ENCODE measurements around the gene ENDOG. TPM values are rescaled to one million over a fixed set of nuclear protein-coding genes. Genes with fewer than 3 reads are reported as not detected.

The ENDOG gene
- polyA plus RNA-seq, 1 donor from 2014 or later, result 61.5 TPM

DNA sequence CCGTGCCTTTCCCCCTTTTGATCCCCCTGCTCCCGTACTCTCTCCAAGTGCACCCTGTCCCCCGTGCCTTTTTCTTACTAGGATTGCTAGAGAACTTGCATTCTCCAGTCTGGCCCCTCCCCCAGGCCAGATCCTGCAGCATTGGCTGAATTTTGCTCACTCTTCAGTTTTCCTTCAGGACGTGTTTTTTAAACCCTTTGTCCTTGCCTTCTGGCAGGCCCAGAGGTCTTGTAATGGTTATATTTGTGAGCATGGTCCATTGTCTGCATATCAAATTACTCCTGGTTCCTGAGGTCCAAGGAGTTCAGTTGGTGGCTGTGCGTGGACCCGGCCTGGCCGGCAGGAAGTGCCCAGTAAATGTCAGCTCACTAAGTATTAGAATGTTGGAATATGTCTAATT is 30.6 kb upstream of the ENDOG start:
- H3K27ac ChIP-seq (ENCODE audit: low read length), result peak overlapping the region; percentile 47
- H3F3A ChIP-seq (ENCODE audit: insufficient read depth, low read length, poor library complexity, severe bottlenecking), result no peaks in the 10 kb centered on the region
- H3K79me2 ChIP-seq (replicated peaks; ENCODE audit: insufficient read depth, low read length), result peaks cover 13% of the 10 kb centered on the region
- H3K4me2 ChIP-seq (ENCODE audit: low read length), result peak overlapping the region; percentile 95
- H3K9ac ChIP-seq (ENCODE audit: low read length), result peak overlapping the region; percentile 79
- TF ChIP-seq, protein P1, sequence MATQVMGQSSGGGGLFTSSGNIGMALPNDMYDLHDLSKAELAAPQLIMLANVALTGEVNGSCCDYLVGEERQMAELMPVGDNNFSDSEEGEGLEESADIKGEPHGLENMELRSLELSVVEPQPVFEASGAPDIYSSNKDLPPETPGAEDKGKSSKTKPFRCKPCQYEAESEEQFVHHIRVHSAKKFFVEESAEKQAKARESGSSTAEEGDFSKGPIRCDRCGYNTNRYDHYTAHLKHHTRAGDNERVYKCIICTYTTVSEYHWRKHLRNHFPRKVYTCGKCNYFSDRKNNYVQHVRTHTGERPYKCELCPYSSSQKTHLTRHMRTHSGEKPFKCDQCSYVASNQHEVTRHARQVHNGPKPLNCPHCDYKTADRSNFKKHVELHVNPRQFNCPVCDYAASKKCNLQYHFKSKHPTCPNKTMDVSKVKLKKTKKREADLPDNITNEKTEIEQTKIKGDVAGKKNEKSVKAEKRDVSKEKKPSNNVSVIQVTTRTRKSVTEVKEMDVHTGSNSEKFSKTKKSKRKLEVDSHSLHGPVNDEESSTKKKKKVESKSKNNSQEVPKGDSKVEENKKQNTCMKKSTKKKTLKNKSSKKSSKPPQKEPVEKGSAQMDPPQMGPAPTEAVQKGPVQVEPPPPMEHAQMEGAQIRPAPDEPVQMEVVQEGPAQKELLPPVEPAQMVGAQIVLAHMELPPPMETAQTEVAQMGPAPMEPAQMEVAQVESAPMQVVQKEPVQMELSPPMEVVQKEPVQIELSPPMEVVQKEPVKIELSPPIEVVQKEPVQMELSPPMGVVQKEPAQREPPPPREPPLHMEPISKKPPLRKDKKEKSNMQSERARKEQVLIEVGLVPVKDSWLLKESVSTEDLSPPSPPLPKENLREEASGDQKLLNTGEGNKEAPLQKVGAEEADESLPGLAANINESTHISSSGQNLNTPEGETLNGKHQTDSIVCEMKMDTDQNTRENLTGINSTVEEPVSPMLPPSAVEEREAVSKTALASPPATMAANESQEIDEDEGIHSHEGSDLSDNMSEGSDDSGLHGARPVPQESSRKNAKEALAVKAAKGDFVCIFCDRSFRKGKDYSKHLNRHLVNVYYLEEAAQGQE (IDR thresholded peaks at IDR 0.05; ENCODE audit: borderline replicate concordance), result no peak
- TF ChIP-seq MXI1 (conservative IDR thresholded peaks at IDR 0.05; ENCODE audit: poor library complexity, severe bottlenecking) (no peak), POLR2AphosphoS5 (IDR thresholded peaks at IDR 0.05) (no peak), SMC3 (conservative IDR thresholded peaks at IDR 0.05; ENCODE audit: poor library complexity) (no peak), TAF1 (IDR thresholded peaks at IDR 0.05; ENCODE audit: low read depth) (no peak), RAD21 (conservative IDR thresholded peaks at IDR 0.05) (no peak)
- TF ChIP-seq, protein P2, sequence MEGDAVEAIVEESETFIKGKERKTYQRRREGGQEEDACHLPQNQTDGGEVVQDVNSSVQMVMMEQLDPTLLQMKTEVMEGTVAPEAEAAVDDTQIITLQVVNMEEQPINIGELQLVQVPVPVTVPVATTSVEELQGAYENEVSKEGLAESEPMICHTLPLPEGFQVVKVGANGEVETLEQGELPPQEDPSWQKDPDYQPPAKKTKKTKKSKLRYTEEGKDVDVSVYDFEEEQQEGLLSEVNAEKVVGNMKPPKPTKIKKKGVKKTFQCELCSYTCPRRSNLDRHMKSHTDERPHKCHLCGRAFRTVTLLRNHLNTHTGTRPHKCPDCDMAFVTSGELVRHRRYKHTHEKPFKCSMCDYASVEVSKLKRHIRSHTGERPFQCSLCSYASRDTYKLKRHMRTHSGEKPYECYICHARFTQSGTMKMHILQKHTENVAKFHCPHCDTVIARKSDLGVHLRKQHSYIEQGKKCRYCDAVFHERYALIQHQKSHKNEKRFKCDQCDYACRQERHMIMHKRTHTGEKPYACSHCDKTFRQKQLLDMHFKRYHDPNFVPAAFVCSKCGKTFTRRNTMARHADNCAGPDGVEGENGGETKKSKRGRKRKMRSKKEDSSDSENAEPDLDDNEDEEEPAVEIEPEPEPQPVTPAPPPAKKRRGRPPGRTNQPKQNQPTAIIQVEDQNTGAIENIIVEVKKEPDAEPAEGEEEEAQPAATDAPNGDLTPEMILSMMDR (IDR thresholded peaks at IDR 0.05; ENCODE audit: poor library complexity, severe bottlenecking), result no peak
- peak overlapping the region; percentile 29 for H2AFZ ChIP-seq (ENCODE audit: low read depth, low read length)
- no peaks in the 10 kb centered on the region for H3K9me2 ChIP-seq (ENCODE audit: insufficient read depth, low read length)
- no peaks in the 10 kb centered on the region for H3K9me3 ChIP-seq (ENCODE audit: low read length)
- no peaks in the 10 kb centered on the region for H3K36me3 ChIP-seq (ENCODE audit: insufficient read depth, low read length)
- H3K4me3 ChIP-seq (ENCODE audit: low read length), result peak overlapping the region; percentile 85
- no peaks in the 10 kb centered on the region for H4K20me1 ChIP-seq (ENCODE audit: insufficient read depth)
- H3K27me3 ChIP-seq (ENCODE audit: insufficient read depth, low read depth, low read length), result no peaks in the 10 kb centered on the region

DNA sequence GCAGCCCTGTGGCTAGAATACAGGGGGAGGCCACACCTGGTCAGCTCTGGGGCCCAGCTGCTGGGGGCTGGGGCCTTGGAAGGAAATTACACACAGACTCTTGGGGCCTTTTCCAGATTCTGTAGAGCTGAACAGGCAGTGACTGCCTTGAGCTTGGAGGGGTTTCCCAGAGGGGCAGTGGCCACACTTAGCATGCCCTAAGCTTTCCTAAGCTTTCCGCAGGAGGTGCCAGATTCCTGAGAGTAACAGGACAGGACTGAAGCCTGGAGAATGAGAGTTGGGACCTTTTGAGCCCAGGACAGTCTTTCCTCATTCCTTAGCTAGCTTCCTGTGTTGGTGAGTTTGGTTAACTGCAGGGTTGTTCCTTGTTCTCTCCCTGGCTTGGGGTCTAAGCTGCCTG is 29.9 kb upstream of the ENDOG start:
- Histone ChIP-seq H3K27ac (ENCODE audit: low read length) (no peak overlapping the region), H3K27me3 (ENCODE audit: insufficient read depth, low read depth, low read length) (no peaks in the 10 kb centered on the region), H3K79me2 (replicated peaks; ENCODE audit: insufficient read depth, low read length) (peaks cover 13% of the 10 kb centered on the region), H3K9ac (ENCODE audit: low read length) (peak overlapping the region; percentile 79), H4K20me1 (ENCODE audit: insufficient read depth) (no peaks in the 10 kb centered on the region), H3K9me2 (ENCODE audit: insufficient read depth, low read length) (no peaks in the 10 kb centered on the region), H3K4me2 (ENCODE audit: low read length) (peak overlapping the region; percentile 95), H3K36me3 (ENCODE audit: insufficient read depth, low read length) (no peaks in the 10 kb centered on the region), H3K9me3 (ENCODE audit: low read length) (no peaks in the 10 kb centered on the region), H2AFZ (ENCODE audit: low read depth, low read length) (no peak overlapping the region), H3F3A (ENCODE audit: insufficient read depth, low read length, poor library complexity, severe bottlenecking) (no peaks in the 10 kb centered on the region), H3K4me3 (ENCODE audit: low read length) (peak overlapping the region; percentile 85)
- TF ChIP-seq MXI1 (conservative IDR thresholded peaks at IDR 0.05; ENCODE audit: poor library complexity, severe bottlenecking), result no peak
- TF ChIP-seq POLR2AphosphoS5 (IDR thresholded peaks at IDR 0.05), result no peak
- TF ChIP-seq SMC3 (conservative IDR thresholded peaks at IDR 0.05; ENCODE audit: poor library complexity), result no peak
- no peak for TF ChIP-seq EZH2 (IDR thresholded peaks at IDR 0.05; ENCODE audit: borderline replicate concordance, insufficient read depth, low read length, poor library complexity, severe bottlenecking)
- no peak for TF ChIP-seq EP300 (conservative IDR thresholded peaks at IDR 0.05; ENCODE audit: poor library complexity, severe bottlenecking)
- TF ChIP-seq, protein P1 (IDR thresholded peaks at IDR 0.05; ENCODE audit: borderline replicate concordance), result no peak
- no peak for TF ChIP-seq RAD21 (conservative IDR thresholded peaks at IDR 0.05)
- TF ChIP-seq TAF1 (IDR thresholded peaks at IDR 0.05; ENCODE audit: low read depth), result no peak
- TF ChIP-seq, protein P2 (IDR thresholded peaks at IDR 0.05; ENCODE audit: poor library complexity, severe bottlenecking), result no peak
